GM23248 (cell line): ENCODE data around the gene PLEKHA6.

ENCODE experiments used
- EZH2 ChIP-seq: fragments of 200-600 bp; sonication (generic); IDR thresholded peaks from 2 replicates; pipeline ENCODE4 v1.6.1; 2018; ENCODE audit warnings: antibody characterized with exemption, mild to moderate bottlenecking; ENCODE audit not compliant: insufficient read depth, poor library complexity, severe bottlenecking
- EZH2phosphoT487 ChIP-seq: fragments of 200-600 bp; sonication (generic); IDR thresholded peaks from 2 replicates; pipeline ENCODE4 v1.6.1; 2018; ENCODE audit warnings: antibody characterized with exemption, moderate library complexity, mild to moderate bottlenecking, low read depth; ENCODE audit not compliant: insufficient read depth

DNA sequence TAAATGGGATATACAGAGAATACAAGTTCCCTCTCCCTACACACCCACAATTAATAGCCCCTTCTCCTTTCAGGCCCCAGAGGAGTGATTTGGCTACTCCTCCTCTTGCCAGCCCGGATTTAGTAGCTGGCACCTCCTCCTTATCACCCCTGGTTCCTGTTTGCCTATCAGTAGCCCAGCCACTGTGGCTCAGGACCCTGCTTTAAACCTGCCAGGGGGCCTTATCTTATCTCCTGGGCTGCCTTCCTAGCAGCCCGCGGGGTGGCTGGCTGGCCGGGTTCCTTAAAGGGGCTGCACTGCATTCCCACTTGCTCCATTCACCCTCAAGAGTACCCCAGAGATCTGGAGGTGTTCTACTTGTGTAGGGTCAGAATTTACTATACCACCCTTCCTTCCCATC lies 70.4 kb downstream of the PLEKHA6 start:
- TF ChIP-seq EZH2 (no peak), EZH2phosphoT487 (no peak)
